Measurements from ENCODE around the gene PAGE1.
"Not testable (repeated sequence)": the region's sequence is repeated elsewhere in the genome, so short reads cannot be mapped to it uniquely, and the experiment has no call there.

PAGE1 gene, protein sequence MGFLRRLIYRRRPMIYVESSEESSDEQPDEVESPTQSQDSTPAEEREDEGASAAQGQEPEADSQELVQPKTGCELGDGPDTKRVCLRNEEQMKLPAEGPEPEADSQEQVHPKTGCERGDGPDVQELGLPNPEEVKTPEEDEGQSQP
- 0 reads per million in 4 donors for total RNA-seq

DNA sequence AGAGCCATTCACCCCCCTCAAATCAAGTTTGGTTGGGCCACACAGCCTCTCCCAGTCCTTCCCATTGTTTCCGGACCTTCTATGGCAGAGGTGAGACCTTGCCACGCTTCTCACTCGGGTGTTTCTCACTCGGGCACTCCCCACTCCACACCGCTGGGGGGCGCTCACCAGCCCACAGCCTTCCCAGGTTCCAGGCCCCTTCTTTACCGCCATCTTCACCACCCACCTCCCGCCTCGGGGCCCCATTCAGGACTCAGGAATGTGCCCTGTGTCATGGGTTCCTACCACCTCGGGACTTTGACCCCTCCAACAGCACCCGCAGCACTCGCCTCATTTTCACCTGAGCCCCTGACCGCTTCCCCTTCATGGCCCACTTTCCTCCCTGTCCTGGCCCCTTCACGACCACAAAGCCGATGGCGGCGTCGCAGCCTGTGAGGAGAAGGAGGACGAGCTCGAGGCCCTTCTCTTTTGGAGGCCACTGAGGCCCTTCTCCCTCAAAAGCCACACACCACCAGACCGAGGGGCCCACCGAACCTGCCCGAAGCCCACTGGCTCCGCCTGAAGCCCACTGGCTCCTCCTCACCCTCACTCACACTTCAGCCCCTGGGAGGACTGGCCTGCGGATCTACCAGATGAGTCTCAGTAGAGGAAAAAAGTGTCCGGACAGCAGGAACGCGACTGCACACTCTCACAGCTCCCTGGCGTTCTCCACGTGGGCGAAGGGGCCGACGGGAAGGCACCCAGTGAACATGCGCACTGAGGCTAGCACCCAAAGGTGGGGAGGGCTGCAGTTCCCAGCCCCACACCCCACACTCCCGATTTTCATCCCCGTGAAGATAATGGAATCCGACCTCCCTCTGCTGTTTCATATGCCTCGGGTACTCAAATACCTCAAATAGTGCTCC is at the start of gene PAGE1:
PAGE1 (minus strand) TSS at position 709 of the 905 bp plus-strand sequence. CDS start 1,214 bp downstream, outside the sequence.
- no peak for DNase-seq

DNA sequence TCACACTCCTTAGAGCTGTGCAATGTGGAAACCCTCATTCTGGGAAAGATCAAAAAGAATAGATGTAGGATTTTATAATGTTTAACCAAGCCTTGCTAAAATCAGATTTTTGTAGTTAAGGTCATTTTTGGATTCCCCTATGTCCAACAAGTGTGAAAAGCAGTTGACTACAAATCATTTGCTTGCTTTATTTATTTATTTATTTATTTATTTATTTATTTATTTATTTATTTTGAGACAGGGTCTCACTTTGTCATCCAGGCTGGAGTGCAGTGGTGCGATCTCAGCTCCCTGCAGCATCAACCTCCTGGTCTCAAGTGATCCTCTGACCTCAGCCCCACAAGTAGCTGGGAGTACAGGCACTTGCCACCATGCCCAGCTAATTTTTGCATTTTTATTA is 45.7 kb upstream of the PAGE1 start:
- not testable (repeated sequence) for DNase-seq

GRCh38 chrX:49727847-49728246 is 32.1 kb upstream of the PAGE1 start:
- no peak for DNase-seq

DNA sequence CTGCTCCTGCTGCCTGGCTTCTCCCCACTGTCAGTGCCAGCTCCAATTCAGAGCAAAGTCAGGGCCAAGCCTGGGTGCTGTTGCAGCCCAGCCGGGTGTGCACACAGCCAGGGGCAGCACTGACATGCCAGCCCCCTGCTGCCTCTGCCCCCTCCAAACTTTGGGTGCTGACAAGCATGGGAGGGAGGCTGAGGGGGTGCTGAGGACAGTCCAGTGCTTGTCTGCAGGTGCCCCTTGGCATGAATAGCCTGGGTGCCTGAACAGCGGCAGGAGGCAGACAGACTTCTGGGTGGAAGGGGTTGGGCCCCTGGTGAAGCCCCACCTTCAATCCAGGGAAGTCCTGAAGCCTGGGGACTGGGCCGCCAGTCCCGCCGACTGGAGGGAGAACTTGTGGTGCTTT is 31.2 kb upstream of the PAGE1 start:
- DNase-seq, result no peak

- no peak for DNase-seq
These were observed 30.4 kb upstream of the PAGE1 start for GRCh38 chrX:49725923-49726904.

GRCh38 chrX:49725401-49725800 is 29.6 kb upstream of the PAGE1 start:
- DNase-seq, result no peak

DNA sequence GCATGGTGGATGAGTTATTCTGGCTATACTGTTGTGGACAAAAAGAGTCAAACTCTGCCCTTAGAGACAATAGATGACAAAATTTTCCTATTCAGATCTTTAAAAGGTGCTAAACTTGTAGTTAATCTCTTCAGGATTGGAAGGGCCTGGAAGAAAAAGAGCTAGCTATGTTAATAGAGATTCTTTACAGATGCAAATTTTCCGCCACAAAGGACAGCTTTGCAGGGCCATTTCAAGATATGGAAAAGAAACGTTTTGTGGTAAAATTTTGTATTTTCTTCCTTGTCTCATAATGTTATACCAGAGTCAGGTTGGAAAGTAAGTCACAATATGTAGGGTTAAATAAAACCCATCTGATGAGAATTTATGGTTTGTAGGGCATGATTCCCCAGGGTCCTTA is 24.3 kb upstream of the PAGE1 start:
- not testable (repeated sequence) for DNase-seq

DNA sequence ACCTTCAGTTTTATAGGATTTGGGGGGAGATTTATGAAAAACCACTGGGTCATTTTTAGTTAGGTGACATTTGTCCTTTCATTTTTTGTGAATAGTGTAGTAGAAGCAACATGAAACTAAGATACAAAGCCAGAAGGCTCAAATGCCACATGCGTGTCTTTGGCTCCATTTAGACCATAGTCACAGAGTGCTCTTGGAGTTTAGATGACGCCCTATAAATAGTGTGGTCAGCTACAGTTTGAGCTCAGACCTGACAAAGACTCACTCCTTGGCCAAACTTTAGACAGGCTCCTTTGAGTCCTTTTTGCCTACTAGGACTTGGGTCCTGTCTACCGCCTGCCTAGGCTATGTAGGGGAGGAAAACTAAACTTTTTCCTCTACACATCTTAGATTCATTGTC is 16.8 kb upstream of the PAGE1 start:
- no peak for DNase-seq

- no peak for DNase-seq
These were observed 15.0 kb upstream of the PAGE1 start for GRCh38 chrX:49710744-49711319.

- DNase-seq, result peak in 1 of 5 donors; percentile 30
These were observed 9.1 kb upstream of the PAGE1 start for GRCh38 chrX:49704691-49705404.

DNA sequence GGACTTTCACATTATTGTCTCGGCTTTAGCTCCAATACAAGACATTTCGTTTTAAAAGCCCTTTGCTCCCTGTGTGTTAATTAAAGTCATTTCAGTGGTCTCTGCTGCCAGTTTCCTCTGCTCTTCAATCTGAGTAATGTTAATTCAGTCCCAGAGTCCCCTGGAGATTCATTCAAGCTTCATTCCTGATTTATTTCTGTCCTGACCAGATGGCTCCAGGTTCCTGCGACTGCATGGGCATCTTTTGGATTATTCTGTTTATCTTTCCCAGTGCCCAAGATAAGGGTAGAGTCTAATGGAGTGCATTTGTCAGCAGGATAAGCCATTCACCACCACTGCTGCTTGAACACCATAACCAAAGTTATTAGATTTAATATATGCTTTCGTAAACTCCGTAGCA is 6.1 kb upstream of the PAGE1 start:
- DNase-seq, result no peak

- DNase-seq, result no peak
These were observed 5.5 kb upstream of the PAGE1 start for GRCh38 chrX:49701323-49701722.

GRCh38 chrX:49675075-49675719 is 20.6 kb downstream of the PAGE1 start:
- DNase-seq, result no peak

DNA sequence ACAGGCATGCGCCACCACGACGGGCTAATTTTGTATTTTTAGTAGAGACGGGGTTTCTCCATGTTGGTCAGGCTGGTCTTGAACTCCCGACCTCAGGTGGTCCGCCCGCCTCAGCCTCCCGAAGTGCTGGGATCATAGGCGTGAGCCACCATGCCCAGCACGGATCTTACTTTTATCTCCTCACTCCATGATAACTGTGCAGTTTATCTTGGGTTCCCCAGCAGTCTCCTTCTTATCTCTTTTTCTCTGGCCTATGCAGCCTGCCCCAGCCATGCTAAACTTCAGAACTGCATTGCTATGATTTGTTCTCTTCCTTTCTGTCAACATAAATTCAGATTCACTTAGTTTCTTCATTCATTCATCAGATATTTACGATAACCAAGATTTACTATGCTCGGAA is 22.4 kb downstream of the PAGE1 start:
- DNase-seq, result no peak

GRCh38 chrX:49664824-49665223 is 31.0 kb downstream of the PAGE1 start:
- no peak for DNase-seq

DNA sequence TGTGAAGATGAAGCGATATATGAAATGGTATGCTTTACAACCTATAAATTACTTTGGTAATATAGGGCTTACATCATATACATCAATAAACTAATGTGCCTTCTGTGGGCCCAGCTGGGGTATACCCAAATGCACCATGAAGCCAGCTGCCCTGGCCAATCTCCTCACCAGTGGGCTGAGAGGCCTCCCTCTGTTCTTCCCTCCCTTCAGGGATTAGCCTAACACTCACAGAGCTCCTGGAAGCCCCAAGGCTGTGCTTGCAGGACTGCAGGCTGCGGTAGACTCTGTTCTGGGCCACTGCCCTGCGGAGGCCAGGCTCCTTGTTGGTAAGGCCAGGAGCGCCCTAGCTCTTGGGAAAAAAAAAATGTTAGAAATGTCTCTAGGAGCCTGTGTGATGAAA is 33.9 kb downstream of the PAGE1 start:
- DNase-seq, result no peak

GRCh38 chrX:49659771-49660170 is 36.0 kb downstream of the PAGE1 start:
- DNase-seq, result no peak

- DNase-seq, result no peak
These were observed 39.3 kb downstream of the PAGE1 start for GRCh38 chrX:49656533-49656932.

DNA sequence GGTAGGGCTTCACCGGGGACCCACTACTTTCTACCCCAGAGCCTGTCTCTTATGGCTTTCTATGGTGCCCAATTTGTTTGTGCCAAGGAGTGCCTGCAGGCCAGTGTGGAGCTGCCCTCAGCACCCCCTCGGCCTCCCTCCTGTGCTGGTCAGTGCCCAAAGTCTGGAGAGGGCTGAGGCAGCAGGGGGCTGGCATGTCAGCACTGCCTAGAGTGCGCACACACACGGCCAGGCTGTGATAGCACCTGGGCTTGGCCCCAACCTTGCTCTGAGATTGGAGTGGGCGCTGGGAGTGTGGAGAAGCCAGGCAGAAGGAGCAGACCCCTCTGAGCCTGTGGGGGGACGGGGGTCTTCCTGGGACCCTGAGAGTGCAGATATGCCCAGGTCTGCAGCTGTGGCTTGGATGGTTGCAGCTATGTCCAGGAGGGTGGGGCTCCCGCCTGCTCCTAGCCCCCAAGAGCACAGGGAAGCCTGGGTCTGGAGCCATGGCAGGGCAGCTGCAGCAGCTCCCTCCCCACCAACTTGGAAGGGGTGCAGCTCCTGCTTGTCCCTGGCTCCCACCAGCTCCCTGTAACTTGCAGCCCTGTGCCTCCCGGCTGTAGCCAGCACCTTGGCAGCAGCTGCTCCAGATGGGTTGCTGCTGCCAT is 50.7 kb downstream of the PAGE1 start:
- DNase-seq, result no peak
